Endothelial cell of umbilical vein (primary cell): ENCODE measurements around the gene UNC5C. TPM values are rescaled to one million over a fixed set of nuclear protein-coding genes. Genes with fewer than 3 reads are reported as not detected.

Experiments
- BruUV-seq: library from RNA; stranded (reverse); fragments of 400-500 nt; replicated peaks from 2 replicates; lab custom pipeline; 2021; lab: Mats Ljungman, UMichigan
- CTCF ChIA-PET: fragments of 300-600, 350-600 bp; sonication (Branson Sonifier 250); formaldehyde crosslinking; loops from one replicate; lab custom pipeline; 2021; ENCODE audit warnings: antibody characterized with exemption, inconsistent platforms; lab: Charles Lee
- POLR2A ChIA-PET: fragments of 300-600, 350-600 bp; sonication (Branson Sonifier 250); formaldehyde crosslinking; loops from one replicate; lab custom pipeline; 2021; ENCODE audit warnings: antibody characterized with exemption, inconsistent platforms; lab: Charles Lee
- DNase-seq: peaks from one replicate; pipeline ENCODE4 v3.0.0-alpha.2; 2011; ENCODE audit warnings: low read depth, low spot score
- FAIRE-seq: peaks from 2 replicates; lab custom pipeline; 2011; peaks lifted over from hg19 to GRCh38; lab: Jason Lieb, UNC
- H2AFZ ChIP-seq: 2 replicates; pipeline ENCODE4 v1.6.0; 2012; ENCODE audit warnings: low read depth, low read length, control low read depth, inconsistent platforms
- H3K27ac ChIP-seq: 2 replicates; pipeline ENCODE4 v1.5.1; 2011; ENCODE audit warnings: low read depth, mild to moderate bottlenecking, control low read depth, low read length, moderate library complexity; ENCODE audit not compliant: insufficient read depth
- H3K27me3 ChIP-seq, 2 experiments: 2 replicates each; pipeline versions ENCODE4 v1.6.0 to v1.6.1; 2011; ENCODE audit warnings: low read length in 2 of 2, mixed read lengths in 1 of 2; ENCODE audit not compliant: control insufficient read depth in 2 of 2, insufficient read depth in 2 of 2
- H3K36me3 ChIP-seq, 2 experiments: 2 replicates in 1 of 2; 3 replicates in 1 of 2; pipeline ENCODE4 v1.5.1; 2011; ENCODE audit warnings: low read length in 2 of 2, mild to moderate bottlenecking in 1 of 2, moderate library complexity in 1 of 2; ENCODE audit not compliant: control insufficient read depth in 2 of 2, insufficient read depth in 2 of 2; ENCODE audit errors: extremely low read depth in 1 of 2
- H3K4me1 ChIP-seq: 3 replicates; pipeline ENCODE4 v1.5.1; 2011; ENCODE audit warnings: mild to moderate bottlenecking, low read length; ENCODE audit not compliant: control insufficient read depth, insufficient read depth; ENCODE audit errors: extremely low read depth
- H3K4me2 ChIP-seq: 2 replicates; pipeline ENCODE4 v1.6.1; 2011; ENCODE audit warnings: low read length, control low read depth, mixed read lengths; ENCODE audit not compliant: insufficient read depth
- H3K4me3 ChIP-seq, 3 experiments: fragments of 200-600 bp in 1 of 3; sonication (generic), shearing (Covaris generic) in 1 of 3; replicated peaks in 1 of 3; 2 replicates each; pipeline ENCODE4 v1.5.1; 2011 to 2016; ENCODE audit warnings: control low read depth in 3 of 3, low read length in 3 of 3, mild to moderate bottlenecking in 2 of 3, inconsistent platforms in 1 of 3, low read depth in 1 of 3, moderate library complexity in 1 of 3; ENCODE audit not compliant: insufficient read depth in 1 of 3
- H3K79me2 ChIP-seq: 2 replicates; pipeline ENCODE4 v1.6.0; 2012; ENCODE audit warnings: low read length, inconsistent platforms; ENCODE audit not compliant: control insufficient read depth, insufficient read depth
- H3K9ac ChIP-seq: replicated peaks from 2 replicates; pipeline ENCODE3; 2011; ENCODE audit warnings: low read length, control low read depth; ENCODE audit not compliant: insufficient read depth; ENCODE audit errors: extremely low read depth
- H3K9me1 ChIP-seq: replicated peaks from 3 replicates; pipeline ENCODE4 v1.6.0; 2011; ENCODE audit warnings: mild to moderate bottlenecking, low read length; ENCODE audit not compliant: control insufficient read depth, insufficient read depth; ENCODE audit errors: extremely low read depth
- H3K9me3 ChIP-seq: replicated peaks from 2 replicates; pipeline ENCODE4 v1.5.1; 2012; ENCODE audit warnings: low read length, inconsistent platforms; ENCODE audit not compliant: control insufficient read depth, insufficient read depth
- H4K20me1 ChIP-seq: replicated peaks from 2 replicates; pipeline ENCODE3; 2011; ENCODE audit warnings: mild to moderate bottlenecking, low read length; ENCODE audit not compliant: control insufficient read depth, insufficient read depth; ENCODE audit errors: extremely low read depth
- CTCF ChIP-seq, 2 donors: IDR thresholded peaks; 1 replicate in 1 of 2; 2 replicates in 1 of 2; pipeline ENCODE4 v1.5.1; 2011; ENCODE audit warnings: low read length in 2 of 2, mild to moderate bottlenecking in 2 of 2, moderate library complexity in 2 of 2, control low read depth in 1 of 2, inconsistent platforms in 1 of 2, low read depth in 1 of 2; ENCODE audit not compliant: insufficient read depth in 1 of 2; ENCODE audit errors: extremely low read depth in 1 of 2
- EZH2 ChIP-seq: IDR thresholded peaks from 2 replicates; pipeline ENCODE4 v1.6.1; 2012; ENCODE audit warnings: borderline replicate concordance, low read depth, mild to moderate bottlenecking, moderate library complexity, low read length, inconsistent platforms; ENCODE audit not compliant: severe bottlenecking
- FOS ChIP-seq: IDR thresholded peaks from 2 replicates; pipeline ENCODE4 v1.6.1; 2011; ENCODE audit warnings: mild to moderate bottlenecking, low read length, moderate library complexity, borderline replicate concordance; ENCODE audit not compliant: insufficient read depth
- GATA2 ChIP-seq: IDR thresholded peaks from 2 replicates; pipeline ENCODE4 v1.7.0; 2011; ENCODE audit warnings: low read depth, mild to moderate bottlenecking, moderate library complexity, mixed read lengths, low read length; ENCODE audit not compliant: insufficient read length, insufficient read depth
- JUN ChIP-seq: IDR thresholded peaks from 2 replicates; pipeline ENCODE4 v1.6.1; 2011; ENCODE audit warnings: borderline replicate concordance, low read depth; ENCODE audit not compliant: insufficient read length, insufficient read depth
- MAX ChIP-seq: IDR thresholded peaks from 2 replicates; pipeline ENCODE4 v1.6.1; 2011; ENCODE audit not compliant: insufficient read depth, insufficient read length
- MYC ChIP-seq: IDR thresholded peaks from one replicate; pipeline ENCODE4 v1.6.1; 2011; ENCODE audit warnings: mild to moderate bottlenecking, low read depth, low read length
- POLR2A ChIP-seq: IDR thresholded peaks from 2 replicates; pipeline ENCODE4 v1.6.1; 2012; ENCODE audit warnings: low read depth, mild to moderate bottlenecking, control low read depth, low read length
- POLR2AphosphoS5 ChIP-seq: IDR thresholded peaks from 2 replicates; pipeline ENCODE4 v1.6.1; 2012; ENCODE audit warnings: low read depth, mild to moderate bottlenecking, control low read depth, low read length, moderate library complexity; ENCODE audit not compliant: insufficient read depth
- dilution Hi-C: fragments of 300-500 bp; cut with MboI; formaldehyde crosslinking; loops from one replicate; pipeline ENCODE4 v1.15.0; 2019; ENCODE audit warnings: low sequenced_read_pairs; ENCODE audit not compliant: extremely low pct_ligation_motif_present
- intact Hi-C: fragments of 100-400 bp; cut with micrococcal nuclease; formaldehyde crosslinking; loops from one replicate; pipeline ENCODE4 v1.10.0; 2022
- polyA plus RNA-seq, 4 experiments: library from polyadenylated mRNA; depleted of rRNA in 3 of 4; stranded (reverse) in 3 of 4; unstranded in 1 of 4; fragments of >200 nt; gene quantifications; 2 replicates each; pipeline versions ENCODE4 v1.2.1 to v1.2.3, GENCODE V29; 2011 to 2012; ENCODE audit warnings: missing spikeins in 1 of 4
- total RNA-seq: library from RNA; stranded (reverse); gene quantifications from 2 replicates; pipeline ENCODE4 v1.2.3, GENCODE V29; 2021

UNC5C gene
- total and polyA plus RNA-seq, 2 donors (not counting 3 experiments of a cell fraction or from before 2014, with no cell fraction given), result 0.44 to 0.53 TPM

- intact Hi-C loops (loop anchor here (5.0 kb wide), 1 partner anchor 103 kb away; no protein-coding TSS in a partner anchor), dilution Hi-C loops (no loop called here)
- Histone ChIP-seq H3K27me3 (no peaks in the 10 kb centered on the region), H3K36me3 (no peaks in the 10 kb centered on the region), H3K4me3 (no peak overlapping the region), H3K4me1 (peaks cover 18% of the 10 kb centered on the region), H4K20me1 (no peaks in the 10 kb centered on the region), H2AFZ (no peak overlapping the region), H3K27ac (no peak overlapping the region), H3K4me2 (no peak overlapping the region), H3K9me3 (no peaks in the 10 kb centered on the region), H3K9me1 (no peaks in the 10 kb centered on the region), H3K79me2 (no peaks in the 10 kb centered on the region), H3K9ac (no peak overlapping the region)
- ChIA-PET CTCF (no interaction called here), POLR2A (no interaction called here)
- TF ChIP-seq JUN (no peak), MAX (no peak), EZH2 (no peak), GATA2 (no peak), POLR2A (no peak), FOS (no peak), MYC (no peak), CTCF (IDR thresholded peaks at IDR 0.05; ENCODE audit: extremely low read depth in 1 of 2, insufficient read depth in 1 of 2, low read depth in 1 of 2, low read length in 2 of 2) (no peak), POLR2AphosphoS5 (no peak)
- BruUV-seq, result no TSS peak
- no peak for FAIRE-seq
- no peak for DNase-seq
Observed at GRCh38 chr4:95285797-95286196, 263.0 kb downstream of the UNC5C start.
